GM10266 (cell line): ENCODE data around the gene RAD51B.
A peak's percentile ranks its signal among the peaks of the same experiment; 100 is the strongest.

Experiments
- DNase-seq: peaks from one replicate; pipeline ENCODE4 v3.0.0; 2012; ENCODE audit errors: extremely low spot score
- TF ChIP-seq, protein P1 (sequence below): IDR thresholded peaks from 2 replicates; pipeline ENCODE4 v1.5.1; 2012; ENCODE audit warnings: mild to moderate bottlenecking, low read depth; ENCODE audit not compliant: control insufficient read depth, insufficient read depth; ENCODE audit errors: missing control alignments

The RAD51B gene

DNA sequence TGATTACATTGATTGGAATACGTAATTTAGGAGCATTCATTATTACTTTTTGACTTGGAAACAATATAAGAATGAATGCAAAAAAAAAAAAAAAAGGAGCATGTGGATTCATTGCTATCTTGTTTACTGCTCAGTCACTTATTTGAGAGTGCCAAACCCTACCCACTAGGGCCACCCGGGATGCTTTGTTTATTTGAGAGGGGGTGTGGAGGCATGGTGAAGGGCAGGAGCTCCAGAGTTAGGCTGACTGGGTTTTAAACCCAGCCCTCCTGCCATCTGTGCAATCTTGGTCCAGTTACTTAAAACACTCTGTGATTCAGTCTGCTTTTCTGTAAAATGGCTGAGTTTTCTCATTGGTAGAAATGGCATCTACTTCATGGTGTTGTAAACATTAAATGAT is 195.2 kb downstream of the RAD51B start:
- DNase-seq: no peak
- TF ChIP-seq, protein P1, sequence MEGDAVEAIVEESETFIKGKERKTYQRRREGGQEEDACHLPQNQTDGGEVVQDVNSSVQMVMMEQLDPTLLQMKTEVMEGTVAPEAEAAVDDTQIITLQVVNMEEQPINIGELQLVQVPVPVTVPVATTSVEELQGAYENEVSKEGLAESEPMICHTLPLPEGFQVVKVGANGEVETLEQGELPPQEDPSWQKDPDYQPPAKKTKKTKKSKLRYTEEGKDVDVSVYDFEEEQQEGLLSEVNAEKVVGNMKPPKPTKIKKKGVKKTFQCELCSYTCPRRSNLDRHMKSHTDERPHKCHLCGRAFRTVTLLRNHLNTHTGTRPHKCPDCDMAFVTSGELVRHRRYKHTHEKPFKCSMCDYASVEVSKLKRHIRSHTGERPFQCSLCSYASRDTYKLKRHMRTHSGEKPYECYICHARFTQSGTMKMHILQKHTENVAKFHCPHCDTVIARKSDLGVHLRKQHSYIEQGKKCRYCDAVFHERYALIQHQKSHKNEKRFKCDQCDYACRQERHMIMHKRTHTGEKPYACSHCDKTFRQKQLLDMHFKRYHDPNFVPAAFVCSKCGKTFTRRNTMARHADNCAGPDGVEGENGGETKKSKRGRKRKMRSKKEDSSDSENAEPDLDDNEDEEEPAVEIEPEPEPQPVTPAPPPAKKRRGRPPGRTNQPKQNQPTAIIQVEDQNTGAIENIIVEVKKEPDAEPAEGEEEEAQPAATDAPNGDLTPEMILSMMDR: no peak

DNA sequence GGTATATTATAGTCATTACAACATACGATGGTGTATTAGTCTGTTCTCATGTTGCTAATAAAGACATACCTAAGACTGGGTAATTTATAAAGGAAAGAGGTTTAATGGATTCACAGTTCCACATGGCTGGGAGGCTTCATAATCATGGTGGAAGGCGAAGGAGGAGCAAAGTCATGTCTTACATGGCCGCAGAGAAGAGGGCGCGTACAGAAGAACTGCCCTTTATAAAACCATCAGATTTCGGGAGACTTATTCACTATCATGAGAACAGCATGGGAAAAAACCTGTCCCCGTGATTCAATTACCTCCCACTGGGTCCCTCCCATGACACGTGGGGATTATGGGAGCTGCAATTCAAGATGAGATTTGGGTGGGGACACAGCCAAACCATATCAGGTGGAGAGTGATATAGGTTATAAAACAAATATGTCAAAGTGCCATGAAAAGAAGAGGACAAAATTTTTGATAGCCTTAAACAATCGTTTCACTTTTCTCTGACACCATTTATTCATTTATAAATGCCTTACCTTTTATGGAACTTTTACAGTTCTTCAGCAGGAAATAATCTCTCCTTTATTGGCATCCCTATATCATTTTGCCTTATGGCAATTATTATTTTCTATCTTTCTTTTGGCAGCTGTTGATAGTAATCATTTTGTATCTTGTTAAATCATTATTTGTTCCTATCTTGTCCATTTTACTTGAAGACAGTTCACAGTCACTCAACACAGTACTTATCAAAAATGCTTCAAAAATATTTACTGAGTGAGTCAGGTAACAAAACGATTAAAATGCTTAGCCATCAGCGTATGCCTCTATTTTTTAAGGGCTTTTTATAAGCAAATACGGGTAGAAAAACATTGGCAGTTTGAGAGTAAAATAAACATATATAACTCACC is 196.0 kb downstream of the RAD51B start:
- DNase-seq: no peak
- TF ChIP-seq, protein P1: no peak

DNA sequence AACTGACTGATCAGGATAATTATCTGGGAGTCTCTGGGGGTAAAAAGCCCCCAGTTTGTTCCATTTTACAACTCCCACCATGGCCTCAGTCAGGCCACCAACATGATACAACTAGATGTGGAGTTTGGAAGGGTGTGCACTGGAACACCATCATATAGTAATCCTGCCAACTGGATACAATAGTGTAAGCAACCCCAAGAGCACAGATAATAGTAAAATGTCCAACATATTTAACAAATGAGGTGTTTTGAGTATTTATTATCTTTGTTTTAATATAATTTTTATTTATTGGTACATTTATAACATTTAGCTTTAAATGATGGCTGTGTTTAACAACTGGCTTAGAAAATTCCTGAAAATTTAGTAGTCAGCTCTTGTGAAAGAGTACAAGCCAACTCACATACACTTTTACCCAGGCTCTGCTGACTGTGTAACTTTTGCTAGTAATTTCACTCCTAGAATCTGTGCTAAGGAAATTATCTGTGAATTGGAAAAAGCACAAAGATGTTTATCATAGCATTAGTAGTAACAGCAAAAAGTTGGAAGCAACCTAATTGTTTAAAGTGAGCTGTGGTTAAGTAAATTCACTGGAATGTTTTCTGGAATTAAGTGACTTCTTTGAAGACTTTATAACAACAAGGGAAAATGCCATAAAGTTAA is 196.8 kb downstream of the RAD51B start:
- TF ChIP-seq, protein P1: no peak
- no peak for DNase-seq

DNA sequence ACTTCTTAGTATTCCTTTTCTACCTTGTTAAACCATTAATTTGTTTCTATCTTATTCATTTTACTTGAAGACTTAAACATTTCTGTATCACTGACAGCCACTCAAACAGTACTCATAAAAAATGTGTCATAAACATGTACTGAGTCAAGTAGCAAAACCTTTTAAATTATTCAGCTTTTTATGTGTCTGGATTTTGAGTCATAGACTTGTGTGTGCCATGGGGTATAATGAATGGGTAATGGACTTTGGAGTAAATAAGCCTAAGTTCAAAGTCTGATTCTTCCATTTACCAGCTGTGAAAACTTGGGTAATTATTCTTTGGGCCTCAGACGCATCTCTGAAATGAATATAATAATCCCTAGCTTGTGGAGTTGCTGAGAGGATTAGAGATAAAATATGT is 199.0 kb downstream of the RAD51B start:
- no peak for DNase-seq
- TF ChIP-seq, protein P1: no peak

DNA sequence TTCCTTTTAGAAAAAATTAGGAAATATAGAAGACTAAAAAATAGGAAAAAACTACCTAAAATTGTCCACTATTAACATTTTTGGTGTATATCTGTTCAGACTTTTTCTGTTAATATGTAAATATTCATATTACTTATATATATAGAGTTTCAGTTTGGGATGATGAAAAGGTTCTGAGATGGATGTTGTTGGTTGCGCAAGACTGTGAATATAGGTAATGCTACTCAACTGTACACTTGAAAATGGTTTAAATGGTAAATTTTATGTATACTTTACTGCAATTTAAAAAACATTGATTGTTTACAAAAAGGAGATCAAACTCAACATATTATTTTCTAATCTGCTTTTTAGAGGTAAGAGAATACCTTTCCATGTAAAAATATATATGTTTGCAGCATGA is 200.9 kb downstream of the RAD51B start:
- no peak for DNase-seq
- TF ChIP-seq, protein P1: no peak

DNA sequence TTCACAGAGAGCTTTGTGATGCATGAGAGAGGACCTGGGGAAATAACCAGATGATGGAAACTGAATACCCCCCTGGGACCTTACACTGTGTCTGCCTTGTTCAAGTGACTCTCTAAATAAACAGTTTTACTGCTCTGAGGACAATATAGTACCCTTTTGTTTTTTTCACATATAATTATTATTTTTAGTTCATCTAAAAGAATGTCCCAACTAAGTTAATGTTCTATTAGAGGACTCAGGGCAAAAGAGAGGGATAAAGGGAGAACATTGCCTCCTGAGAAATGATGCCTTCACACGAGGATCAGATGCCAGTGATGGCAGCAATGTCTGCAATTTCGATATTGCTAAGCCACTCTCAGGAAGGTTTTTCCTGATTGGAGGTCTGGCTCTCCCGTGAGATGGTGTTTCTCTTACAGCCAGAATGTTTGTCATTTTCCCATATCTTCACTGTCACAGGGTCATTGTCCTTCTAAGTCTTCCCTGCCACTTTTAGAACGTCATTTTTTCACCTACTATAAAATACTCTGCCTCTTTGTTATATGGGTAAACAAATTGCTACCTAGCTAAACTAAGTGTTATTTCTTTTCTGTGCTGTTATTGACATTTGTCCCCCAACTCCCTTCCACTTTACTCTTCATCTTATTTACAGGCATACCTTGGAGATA is 201.6 kb downstream of the RAD51B start:
- DNase-seq: peak; percentile 18

More for the DNA sequence above, 201.6 kb downstream of the RAD51B start:
- TF ChIP-seq, protein P1: no peak
